ENCODE results near the gene GYPC.
"Not testable (repeated sequence)": the region's sequence is repeated elsewhere in the genome, so short reads cannot be mapped to it uniquely, and the experiment has no call there.

The GYPC gene

GRCh38 chr2:126655500-126656430 lies at the start of gene GYPC:
Gene GYPC (plus strand): TSS chr2:126656158. CDS start chr2:126656264, 106 bp downstream.
- DNase-seq: peak; percentile 59

- no peak for DNase-seq
Observed at GRCh38 chr2:126614524-126615227, 41.3 kb upstream of the GYPC start.

GRCh38 chr2:126616606-126617069 lies 39.3 kb upstream of the GYPC start:
- no peak for DNase-seq

- no peak for DNase-seq
Observed at GRCh38 chr2:126620302-126620701, 35.7 kb upstream of the GYPC start.

GRCh38 chr2:126623000-126623399 lies 33.0 kb upstream of the GYPC start:
- DNase-seq: no peak

GRCh38 chr2:126627643-126628042 lies 28.3 kb upstream of the GYPC start:
- DNase-seq: no peak

- no peak for DNase-seq
Observed at GRCh38 chr2:126634273-126634861, 21.6 kb upstream of the GYPC start.

GRCh38 chr2:126635281-126635680 lies 20.7 kb upstream of the GYPC start:
- DNase-seq: no peak

- no peak for DNase-seq
Observed at GRCh38 chr2:126635736-126636135, 20.2 kb upstream of the GYPC start.

- DNase-seq: no peak
Observed at GRCh38 chr2:126637386-126637785, 18.6 kb upstream of the GYPC start.

GRCh38 chr2:126638746-126639145 lies 17.2 kb upstream of the GYPC start:
- no peak for DNase-seq

- no peak for DNase-seq
Observed at GRCh38 chr2:126639276-126639675, 16.7 kb upstream of the GYPC start.

GRCh38 chr2:126641294-126641693 lies 14.7 kb upstream of the GYPC start:
- not testable (repeated sequence) for DNase-seq

- no peak for DNase-seq
Observed at GRCh38 chr2:126642031-126642430, 13.9 kb upstream of the GYPC start.

GRCh38 chr2:126643431-126643830 lies 12.5 kb upstream of the GYPC start:
- no peak for DNase-seq

- no peak for DNase-seq
Observed at GRCh38 chr2:126643972-126644371, 12.0 kb upstream of the GYPC start.

- no peak for DNase-seq
Observed at GRCh38 chr2:126644630-126645191, 11.2 kb upstream of the GYPC start.

GRCh38 chr2:126645211-126645618 lies 10.7 kb upstream of the GYPC start:
- DNase-seq: no peak

GRCh38 chr2:126646026-126646425 lies 9.9 kb upstream of the GYPC start:
- no peak for DNase-seq

GRCh38 chr2:126647714-126648344 lies 8.1 kb upstream of the GYPC start:
- DNase-seq: not testable (repeated sequence)

GRCh38 chr2:126648345-126648786 lies 7.6 kb upstream of the GYPC start:
- DNase-seq: not testable (repeated sequence)

- no peak for DNase-seq
Observed at GRCh38 chr2:126649101-126649500, 6.9 kb upstream of the GYPC start.

GRCh38 chr2:126650994-126651393 lies 5.0 kb upstream of the GYPC start:
- no peak for DNase-seq
